Endothelial cell of umbilical vein (primary cell): ENCODE results near the gene RAP1GDS1. TPM values are rescaled to one million over a fixed set of nuclear protein-coding genes. Genes with fewer than 3 reads are reported as not detected.

Source experiments
- BruUV-seq: library from RNA; stranded (reverse); fragments of 400-500 nt; replicated peaks from 2 replicates; lab custom pipeline; 2021; lab: Mats Ljungman, UMichigan
- CTCF ChIA-PET: fragments of 300-600, 350-600 bp; sonication (Branson Sonifier 250); formaldehyde crosslinking; loops from one replicate; lab custom pipeline; 2021; ENCODE audit warnings: antibody characterized with exemption, inconsistent platforms; lab: Charles Lee
- POLR2A ChIA-PET: fragments of 300-600, 350-600 bp; sonication (Branson Sonifier 250); formaldehyde crosslinking; loops from one replicate; lab custom pipeline; 2021; ENCODE audit warnings: antibody characterized with exemption, inconsistent platforms; lab: Charles Lee
- DNase-seq: peaks from one replicate; pipeline ENCODE4 v3.0.0-alpha.2; 2011; ENCODE audit warnings: low read depth, low spot score
- FAIRE-seq: peaks from 2 replicates; lab custom pipeline; 2011; peaks lifted over from hg19 to GRCh38; lab: Jason Lieb, UNC
- H2AFZ ChIP-seq: 2 replicates; pipeline ENCODE4 v1.6.0; 2012; ENCODE audit warnings: low read depth, low read length, control low read depth, inconsistent platforms
- H3K27ac ChIP-seq: 2 replicates; pipeline ENCODE4 v1.5.1; 2011; ENCODE audit warnings: low read depth, mild to moderate bottlenecking, control low read depth, low read length, moderate library complexity; ENCODE audit not compliant: insufficient read depth
- H3K27me3 ChIP-seq, 2 experiments: 2 replicates each; pipeline versions ENCODE4 v1.6.0 to v1.6.1; 2011; ENCODE audit warnings: low read length in 2 of 2, mixed read lengths in 1 of 2; ENCODE audit not compliant: control insufficient read depth in 2 of 2, insufficient read depth in 2 of 2
- H3K36me3 ChIP-seq, 2 experiments: 2 replicates in 1 of 2; 3 replicates in 1 of 2; pipeline ENCODE4 v1.5.1; 2011; ENCODE audit warnings: low read length in 2 of 2, mild to moderate bottlenecking in 1 of 2, moderate library complexity in 1 of 2; ENCODE audit not compliant: control insufficient read depth in 2 of 2, insufficient read depth in 2 of 2; ENCODE audit errors: extremely low read depth in 1 of 2
- H3K4me1 ChIP-seq: 3 replicates; pipeline ENCODE4 v1.5.1; 2011; ENCODE audit warnings: mild to moderate bottlenecking, low read length; ENCODE audit not compliant: control insufficient read depth, insufficient read depth; ENCODE audit errors: extremely low read depth
- H3K4me2 ChIP-seq: 2 replicates; pipeline ENCODE4 v1.6.1; 2011; ENCODE audit warnings: low read length, control low read depth, mixed read lengths; ENCODE audit not compliant: insufficient read depth
- H3K4me3 ChIP-seq, 3 experiments: fragments of 200-600 bp in 1 of 3; sonication (generic), shearing (Covaris generic) in 1 of 3; replicated peaks in 1 of 3; 2 replicates each; pipeline ENCODE4 v1.5.1; 2011 to 2016; ENCODE audit warnings: control low read depth in 3 of 3, low read length in 3 of 3, mild to moderate bottlenecking in 2 of 3, inconsistent platforms in 1 of 3, low read depth in 1 of 3, moderate library complexity in 1 of 3; ENCODE audit not compliant: insufficient read depth in 1 of 3
- H3K79me2 ChIP-seq: 2 replicates; pipeline ENCODE4 v1.6.0; 2012; ENCODE audit warnings: low read length, inconsistent platforms; ENCODE audit not compliant: control insufficient read depth, insufficient read depth
- H3K9ac ChIP-seq: replicated peaks from 2 replicates; pipeline ENCODE3; 2011; ENCODE audit warnings: low read length, control low read depth; ENCODE audit not compliant: insufficient read depth; ENCODE audit errors: extremely low read depth
- H3K9me1 ChIP-seq: replicated peaks from 3 replicates; pipeline ENCODE4 v1.6.0; 2011; ENCODE audit warnings: mild to moderate bottlenecking, low read length; ENCODE audit not compliant: control insufficient read depth, insufficient read depth; ENCODE audit errors: extremely low read depth
- H3K9me3 ChIP-seq: replicated peaks from 2 replicates; pipeline ENCODE4 v1.5.1; 2012; ENCODE audit warnings: low read length, inconsistent platforms; ENCODE audit not compliant: control insufficient read depth, insufficient read depth
- H4K20me1 ChIP-seq: replicated peaks from 2 replicates; pipeline ENCODE3; 2011; ENCODE audit warnings: mild to moderate bottlenecking, low read length; ENCODE audit not compliant: control insufficient read depth, insufficient read depth; ENCODE audit errors: extremely low read depth
- FOS ChIP-seq: IDR thresholded peaks from 2 replicates; pipeline ENCODE4 v1.6.1; 2011; ENCODE audit warnings: mild to moderate bottlenecking, low read length, moderate library complexity, borderline replicate concordance; ENCODE audit not compliant: insufficient read depth
- MAX ChIP-seq: IDR thresholded peaks from 2 replicates; pipeline ENCODE4 v1.6.1; 2011; ENCODE audit not compliant: insufficient read depth, insufficient read length
- POLR2AphosphoS5 ChIP-seq: IDR thresholded peaks from 2 replicates; pipeline ENCODE4 v1.6.1; 2012; ENCODE audit warnings: low read depth, mild to moderate bottlenecking, control low read depth, low read length, moderate library complexity; ENCODE audit not compliant: insufficient read depth
- dilution Hi-C: fragments of 300-500 bp; cut with MboI; formaldehyde crosslinking; loops from one replicate; pipeline ENCODE4 v1.15.0; 2019; ENCODE audit warnings: low sequenced_read_pairs; ENCODE audit not compliant: extremely low pct_ligation_motif_present
- intact Hi-C: fragments of 100-400 bp; cut with micrococcal nuclease; formaldehyde crosslinking; loops from one replicate; pipeline ENCODE4 v1.10.0; 2022
- polyA plus RNA-seq, 4 experiments: library from polyadenylated mRNA; depleted of rRNA in 3 of 4; stranded (reverse) in 3 of 4; unstranded in 1 of 4; fragments of >200 nt; gene quantifications; 2 replicates each; pipeline versions ENCODE4 v1.2.1 to v1.2.3, GENCODE V29; 2011 to 2012; ENCODE audit warnings: missing spikeins in 1 of 4
- total RNA-seq: library from RNA; stranded (reverse); gene quantifications from 2 replicates; pipeline ENCODE4 v1.2.3, GENCODE V29; 2021

Gene RAP1GDS1
- total and polyA plus RNA-seq, 2 donors (not counting 3 experiments of a cell fraction or from before 2014, with no cell fraction given), result 17.6 to 52.8 TPM

- Histone ChIP-seq H3K27ac (no peak overlapping the region), H3K4me1 (peaks cover 14% of the 10 kb centered on the region), H3K4me3 (no peak overlapping the region), H3K27me3 (no peaks in the 10 kb centered on the region), H4K20me1 (no peaks in the 10 kb centered on the region), H3K79me2 (peaks cover 14% of the 10 kb centered on the region), H3K9me3 (no peaks in the 10 kb centered on the region), H3K9me1 (no peaks in the 10 kb centered on the region), H3K9ac (no peak overlapping the region), H3K36me3 (no peaks in the 10 kb centered on the region), H3K4me2 (no peak overlapping the region), H2AFZ (no peak overlapping the region)
- dilution Hi-C loops, result no loop called here
- intact Hi-C loops, result no loop called here
- no peak for FAIRE-seq
- no peak for TF ChIP-seq MAX
- peak; percentile 20 for TF ChIP-seq FOS
- no peak for DNase-seq
- POLR2A ChIA-PET, result no interaction called here
- CTCF ChIA-PET, result no interaction called here
- no TSS peak for BruUV-seq
Observed at GRCh38 chr4:98318521-98318920, 57.3 kb downstream of the RAP1GDS1 start.

DNA sequence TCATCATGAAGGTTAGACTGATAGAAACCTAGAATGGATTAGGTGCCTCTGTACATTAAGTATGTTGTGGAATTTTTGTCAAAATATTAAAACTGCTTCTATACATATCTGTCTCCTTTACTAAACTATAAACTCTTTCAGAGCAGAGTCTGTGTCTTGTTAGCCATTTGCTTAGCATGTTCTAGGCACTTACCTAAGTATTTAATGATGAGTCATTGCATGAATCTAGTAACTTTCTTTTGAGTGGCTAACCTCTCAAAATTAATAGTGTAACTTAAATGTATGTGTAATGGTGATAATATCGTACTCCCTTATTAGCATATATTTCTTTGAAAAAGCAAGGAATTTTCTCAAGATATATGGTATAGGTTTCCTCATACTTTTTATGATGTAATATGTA, 57.8 kb downstream of the RAP1GDS1 start:
- Histone ChIP-seq H3K9me1 (no peaks in the 10 kb centered on the region), H3K27ac (no peak overlapping the region), H3K4me1 (peaks cover 14% of the 10 kb centered on the region), H3K79me2 (peaks cover 12% of the 10 kb centered on the region), H3K36me3 (no peaks in the 10 kb centered on the region), H4K20me1 (no peaks in the 10 kb centered on the region), H3K27me3 (no peaks in the 10 kb centered on the region), H3K4me3 (no peak overlapping the region), H2AFZ (no peak overlapping the region), H3K9me3 (no peaks in the 10 kb centered on the region), H3K4me2 (no peak overlapping the region), H3K9ac (no peak overlapping the region)
- ChIA-PET POLR2A (no interaction called here), CTCF (no interaction called here)
- DNase-seq, result no peak
- TF ChIP-seq POLR2AphosphoS5, result no peak
- peak; percentile 4 for TF ChIP-seq FOS
- intact Hi-C loops (no loop called here), dilution Hi-C loops (no loop called here)
- no peak for FAIRE-seq
- BruUV-seq, result no TSS peak
